ENCODE results near the gene MEX3C.

Gene MEX3C

GRCh38 chr18:51191128-51191717 lies 6.3 kb downstream of the MEX3C start:
- DNase-seq (ENCODE audit: low spot score) = no peak

GRCh38 chr18:51190000-51190399 lies 7.5 kb downstream of the MEX3C start:
- no peak for DNase-seq (ENCODE audit: low spot score)

- DNase-seq (ENCODE audit: low spot score) = no peak
These were observed 9.3 kb downstream of the MEX3C start for GRCh38 chr18:51188024-51188701.

GRCh38 chr18:51185075-51185474 lies 12.4 kb downstream of the MEX3C start:
- DNase-seq (ENCODE audit: low spot score) = no peak

- no peak for DNase-seq (ENCODE audit: low spot score)
These were observed 13.4 kb downstream of the MEX3C start for GRCh38 chr18:51184091-51184457.

GRCh38 chr18:51183372-51184090 lies 13.9 kb downstream of the MEX3C start:
- DNase-seq (ENCODE audit: low spot score) = no peak

GRCh38 chr18:51182824-51183223 lies 14.7 kb downstream of the MEX3C start:
- no peak for DNase-seq (ENCODE audit: low spot score)

GRCh38 chr18:51171625-51172259 lies 25.7 kb downstream of the MEX3C start:
- DNase-seq (ENCODE audit: low spot score) = no peak

- DNase-seq (ENCODE audit: low spot score) = no peak
These were observed 26.3 kb downstream of the MEX3C start for GRCh38 chr18:51171223-51171622.

- DNase-seq (ENCODE audit: low spot score) = no peak
These were observed 26.8 kb downstream of the MEX3C start for GRCh38 chr18:51170664-51171063.

GRCh38 chr18:51169731-51170130 lies 27.8 kb downstream of the MEX3C start:
- DNase-seq (ENCODE audit: low spot score) = no peak

- no peak for DNase-seq (ENCODE audit: low spot score)
These were observed 28.4 kb downstream of the MEX3C start for GRCh38 chr18:51168960-51169662.

- peak; percentile 7 for DNase-seq (ENCODE audit: low spot score)
These were observed 29.3 kb downstream of the MEX3C start for GRCh38 chr18:51168026-51168742.

- DNase-seq (ENCODE audit: low spot score) = no peak
These were observed 32.2 kb downstream of the MEX3C start for GRCh38 chr18:51165296-51165695.

- DNase-seq (ENCODE audit: low spot score) = no peak
These were observed 32.7 kb downstream of the MEX3C start for GRCh38 chr18:51164761-51165281.

- no peak for DNase-seq (ENCODE audit: low spot score)
These were observed 33.1 kb downstream of the MEX3C start for GRCh38 chr18:51164342-51164741.

GRCh38 chr18:51163543-51163942 lies 33.9 kb downstream of the MEX3C start:
- DNase-seq (ENCODE audit: low spot score) = no peak

- DNase-seq (ENCODE audit: low spot score) = no peak
These were observed 34.9 kb downstream of the MEX3C start for GRCh38 chr18:51162617-51163016.

GRCh38 chr18:51160646-51161045 lies 36.8 kb downstream of the MEX3C start:
- no peak for DNase-seq (ENCODE audit: low spot score)

- DNase-seq (ENCODE audit: low spot score) = no peak
These were observed 40.3 kb downstream of the MEX3C start for GRCh38 chr18:51157215-51157614.

- DNase-seq (ENCODE audit: low spot score) = no peak
These were observed 42.9 kb downstream of the MEX3C start for GRCh38 chr18:51154431-51155063.

Measured in RKO (cell line).